GM10266 (cell line): ENCODE measurements around the gene MALT1.
"Not testable (repeated sequence)": the region's sequence is repeated elsewhere in the genome, so short reads cannot be mapped to it uniquely, and the experiment has no call there.

Experiments used
- DNase-seq: peaks from one replicate; pipeline ENCODE4 v3.0.0; 2012; ENCODE audit errors: extremely low spot score
- TF ChIP-seq, protein P1 (sequence below): IDR thresholded peaks from 2 replicates; pipeline ENCODE4 v1.5.1; 2012; ENCODE audit warnings: mild to moderate bottlenecking, low read depth; ENCODE audit not compliant: control insufficient read depth, insufficient read depth; ENCODE audit errors: missing control alignments

MALT1 gene

DNA sequence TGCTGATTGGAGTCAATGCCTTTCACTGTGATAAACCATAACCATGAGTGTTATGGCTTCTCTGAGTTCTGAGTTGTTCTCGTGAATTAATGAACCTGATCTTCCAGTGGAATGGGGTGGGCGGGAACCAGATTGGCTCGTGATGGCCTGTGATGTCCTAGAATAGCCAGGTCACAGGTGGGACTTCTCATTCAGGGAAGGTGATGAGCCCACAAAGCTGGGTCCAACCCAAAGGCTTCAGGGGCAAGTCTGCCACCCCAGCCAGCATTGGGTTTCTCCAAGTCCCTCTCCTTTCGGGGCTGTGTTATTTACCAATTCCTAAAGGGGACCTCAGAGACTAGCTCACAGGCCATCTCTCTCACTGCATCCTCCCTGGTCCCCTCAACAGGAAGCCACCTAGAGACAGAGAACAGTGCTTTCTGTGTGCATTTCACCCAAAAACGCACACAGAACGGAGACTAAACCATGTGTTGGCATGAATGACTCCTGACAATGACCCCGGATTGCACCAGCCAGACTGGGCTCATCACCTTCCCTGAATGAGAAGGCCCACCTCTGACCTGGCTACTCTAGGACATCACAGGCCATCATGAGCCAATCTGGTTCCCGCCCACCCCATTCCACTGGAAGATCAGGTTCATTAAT is 85.5 kb downstream of the MALT1 start:
- TF ChIP-seq, protein P1, sequence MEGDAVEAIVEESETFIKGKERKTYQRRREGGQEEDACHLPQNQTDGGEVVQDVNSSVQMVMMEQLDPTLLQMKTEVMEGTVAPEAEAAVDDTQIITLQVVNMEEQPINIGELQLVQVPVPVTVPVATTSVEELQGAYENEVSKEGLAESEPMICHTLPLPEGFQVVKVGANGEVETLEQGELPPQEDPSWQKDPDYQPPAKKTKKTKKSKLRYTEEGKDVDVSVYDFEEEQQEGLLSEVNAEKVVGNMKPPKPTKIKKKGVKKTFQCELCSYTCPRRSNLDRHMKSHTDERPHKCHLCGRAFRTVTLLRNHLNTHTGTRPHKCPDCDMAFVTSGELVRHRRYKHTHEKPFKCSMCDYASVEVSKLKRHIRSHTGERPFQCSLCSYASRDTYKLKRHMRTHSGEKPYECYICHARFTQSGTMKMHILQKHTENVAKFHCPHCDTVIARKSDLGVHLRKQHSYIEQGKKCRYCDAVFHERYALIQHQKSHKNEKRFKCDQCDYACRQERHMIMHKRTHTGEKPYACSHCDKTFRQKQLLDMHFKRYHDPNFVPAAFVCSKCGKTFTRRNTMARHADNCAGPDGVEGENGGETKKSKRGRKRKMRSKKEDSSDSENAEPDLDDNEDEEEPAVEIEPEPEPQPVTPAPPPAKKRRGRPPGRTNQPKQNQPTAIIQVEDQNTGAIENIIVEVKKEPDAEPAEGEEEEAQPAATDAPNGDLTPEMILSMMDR = no peak
- DNase-seq = no peak

DNA sequence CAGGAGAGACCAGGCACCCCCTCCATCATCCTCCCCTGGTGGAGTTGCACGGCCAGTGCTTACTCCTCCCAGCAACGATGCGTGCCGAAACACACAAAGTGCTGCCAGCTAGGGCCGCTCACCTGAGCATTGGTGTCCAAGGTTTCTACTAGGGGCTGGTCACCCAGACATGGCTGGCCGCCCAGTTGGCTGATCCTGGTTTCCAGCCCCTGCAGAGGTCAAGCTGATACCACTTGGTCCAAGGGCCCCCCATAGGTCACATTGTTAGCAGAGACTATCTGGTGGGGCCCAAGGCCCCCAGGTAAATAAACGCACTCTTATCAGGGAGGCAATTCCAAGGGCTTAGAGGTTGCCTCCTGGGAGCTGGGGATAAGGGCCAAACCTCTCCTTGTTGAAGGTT is 86.1 kb downstream of the MALT1 start:
- not testable (repeated sequence) for DNase-seq

DNA sequence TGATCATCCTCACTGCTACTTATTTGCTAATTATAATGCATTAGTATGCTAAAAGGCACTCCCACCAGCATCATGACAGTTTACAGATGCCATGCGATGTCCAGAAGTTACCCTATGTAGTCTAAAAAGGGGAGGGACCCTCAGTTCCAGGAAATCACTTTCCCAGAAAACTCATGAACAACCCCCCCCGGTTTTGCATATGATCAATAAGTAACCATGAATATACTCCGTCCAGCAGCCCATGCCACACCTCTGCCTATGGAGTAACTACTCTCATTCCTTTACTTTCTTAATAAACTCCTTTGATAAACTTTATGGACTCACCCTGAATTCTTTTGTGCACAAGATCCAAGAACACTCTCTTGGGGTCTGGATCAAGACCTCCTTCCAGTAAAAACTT is 86.8 kb downstream of the MALT1 start:
- TF ChIP-seq, protein P1 = no peak
- DNase-seq = no peak

DNA sequence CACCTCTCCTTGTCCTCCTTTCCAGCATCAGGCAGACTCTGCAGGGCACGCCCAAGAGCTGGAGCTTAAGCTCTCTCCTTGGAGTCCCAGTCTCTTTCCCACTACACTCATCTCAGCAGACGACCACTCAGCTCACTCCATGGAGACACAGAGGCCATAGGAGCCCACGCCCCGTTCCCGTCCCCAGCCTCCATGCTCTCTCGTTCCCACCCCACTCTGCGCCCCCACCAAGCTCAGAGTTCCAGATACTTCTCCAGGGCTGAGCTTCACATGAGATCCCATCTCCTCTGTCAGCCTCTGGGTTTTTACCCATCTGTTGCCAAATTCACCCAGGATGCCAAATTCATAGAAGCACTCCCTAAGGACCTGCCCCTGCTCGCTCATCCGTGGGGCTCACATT is 87.3 kb downstream of the MALT1 start:
- DNase-seq = no peak
- TF ChIP-seq, protein P1 = no peak

DNA sequence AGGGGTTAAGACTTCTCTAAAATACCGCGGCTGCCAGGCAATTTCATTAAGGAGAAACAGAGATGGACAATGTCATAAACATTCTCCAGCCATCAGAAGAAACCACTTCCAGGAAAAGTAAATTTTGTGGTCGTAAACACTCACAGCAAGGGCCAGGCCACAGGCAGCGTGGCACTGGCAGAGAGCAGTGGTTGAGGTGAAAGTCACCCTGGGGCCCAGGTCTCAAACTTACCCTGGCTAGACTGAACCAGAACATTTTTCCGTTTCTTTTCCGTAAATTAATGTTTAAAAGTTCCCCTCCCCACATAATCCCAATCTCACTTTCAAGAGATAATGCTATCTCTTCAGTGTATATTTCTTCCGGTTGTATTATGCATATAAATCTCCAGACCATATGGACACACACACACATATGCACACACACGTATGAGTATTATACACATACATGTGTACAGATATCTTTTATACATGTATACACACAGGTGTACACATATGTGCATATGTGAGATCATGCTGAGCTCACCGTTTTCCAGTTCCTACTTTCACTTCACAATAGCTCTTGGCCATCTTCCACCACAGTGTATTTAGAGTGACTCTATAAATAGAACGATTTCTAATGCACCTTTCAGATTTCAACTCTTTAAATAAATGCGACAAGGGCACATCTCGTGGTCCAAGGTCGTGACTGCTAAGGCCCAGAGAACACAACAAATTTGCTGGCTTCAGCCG is 90.1 kb downstream of the MALT1 start:
- peak; percentile 60 for DNase-seq
- TF ChIP-seq, protein P1 = no peak

DNA sequence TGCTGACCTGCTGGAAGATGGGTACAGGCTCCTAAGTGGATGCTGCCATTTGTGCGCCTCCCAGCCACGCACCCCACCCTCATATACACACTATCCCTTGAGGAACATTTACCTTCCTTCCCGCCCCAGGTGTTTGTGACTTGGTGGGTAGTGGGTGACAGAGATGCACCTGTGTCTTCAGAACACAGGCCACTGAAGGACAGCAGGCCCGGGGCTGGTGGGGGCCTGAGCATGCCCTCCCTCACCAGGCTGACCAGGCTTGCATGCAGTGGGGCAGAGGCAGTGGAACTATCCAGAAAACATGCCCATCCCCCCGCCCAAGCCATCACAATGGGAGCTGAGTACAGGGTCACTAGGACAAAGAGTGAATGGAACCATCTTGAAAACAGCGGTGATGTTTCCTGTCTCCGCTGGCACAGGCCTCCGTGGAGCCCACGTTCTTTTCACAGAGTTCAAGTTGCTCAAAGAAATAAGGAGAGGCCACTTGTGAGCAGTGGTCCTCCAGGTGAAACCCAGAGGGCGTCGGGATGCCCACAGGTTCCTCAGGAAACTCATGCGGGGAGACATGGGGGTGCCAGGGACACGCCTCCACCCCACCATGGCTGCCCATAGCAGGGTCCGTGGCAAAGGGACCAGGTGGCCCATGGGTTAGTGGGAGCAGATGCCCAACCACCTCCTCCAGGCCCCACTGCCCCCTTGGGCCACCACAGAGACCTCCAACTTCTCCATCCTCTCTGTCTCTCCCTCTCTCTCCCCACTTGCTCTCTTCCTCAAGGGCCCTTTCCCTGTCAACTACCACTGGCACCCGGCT is 90.9 kb downstream of the MALT1 start:
- TF ChIP-seq, protein P1 = no peak
- no peak for DNase-seq

DNA sequence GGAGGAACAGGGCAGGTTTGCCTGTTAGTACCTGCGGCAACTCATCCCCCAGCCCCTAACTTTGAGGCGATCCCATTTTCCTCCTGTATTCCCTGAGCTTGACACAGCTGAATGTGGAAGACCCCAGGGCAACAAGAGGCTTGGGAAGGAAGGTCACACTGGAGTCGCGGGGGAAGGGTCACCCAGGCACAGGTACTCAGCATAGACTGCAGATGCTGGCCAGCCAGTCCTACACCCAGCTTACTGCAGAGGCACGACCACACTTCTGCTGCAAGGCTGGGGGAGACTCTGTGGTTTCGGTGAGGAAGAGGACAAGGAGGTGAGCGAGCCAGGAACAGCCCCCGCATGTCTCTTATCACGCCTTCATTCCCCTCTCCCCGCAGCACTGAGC is 91.5 kb downstream of the MALT1 start:
- DNase-seq = no peak
- TF ChIP-seq, protein P1 = no peak
